ENCODE results near the gene TMEM44.

Gene TMEM44

DNA sequence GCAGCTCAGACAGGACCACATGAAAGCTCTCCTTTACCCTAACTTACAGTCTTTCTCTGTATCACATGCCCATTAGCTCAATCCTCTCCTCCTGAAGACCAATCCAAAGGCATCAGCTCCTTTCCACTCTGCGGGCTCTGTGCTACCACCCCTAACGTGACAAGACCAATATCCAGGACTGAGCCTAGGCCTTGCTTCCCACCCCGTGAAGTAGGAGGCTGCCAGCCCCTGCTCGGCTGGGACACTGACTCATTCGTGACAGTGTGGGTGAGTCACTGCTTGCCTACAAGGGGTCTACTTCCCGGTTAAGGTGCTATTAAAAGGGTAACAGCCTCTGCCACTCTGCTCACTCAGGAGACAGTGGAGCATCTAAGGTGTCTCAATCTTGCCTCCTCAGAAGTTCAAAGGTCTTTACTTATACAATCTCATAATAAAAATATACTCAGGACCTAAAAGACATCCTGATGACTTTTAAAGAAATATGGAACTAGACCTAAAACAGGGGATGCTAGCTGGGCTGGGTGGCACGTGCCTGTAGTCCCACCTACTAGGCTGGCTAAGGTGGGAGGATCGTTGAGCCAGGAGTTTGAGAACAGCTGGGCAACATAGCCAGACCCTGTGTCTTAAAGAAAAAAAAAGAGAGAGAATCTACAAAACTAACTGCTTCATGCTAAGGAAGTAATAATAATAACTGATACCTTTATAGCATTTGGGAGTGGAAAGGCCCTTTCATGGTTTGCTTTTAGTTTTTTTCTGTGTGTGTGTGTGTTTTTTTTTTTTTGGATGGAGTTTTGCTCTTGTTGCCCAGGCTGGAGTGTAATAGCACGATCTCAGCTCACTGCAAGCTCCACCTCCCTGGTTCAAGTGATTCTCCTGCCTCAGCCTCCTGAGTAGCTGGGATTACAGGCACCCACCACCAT lies 55.0 kb downstream of the TMEM44 start (continued):
- 0 out of 2 replicates have a peak, but pooled peaks have one; percentile 28 for TF ChIP-seq ZNF366 (tag by site-specific recombination; conservative IDR thresholded peaks at IDR 0.05)
- TF ChIP-seq YY1 (tag by site-specific recombination; IDR thresholded peaks at IDR 0.05), result no peak
- TF ChIP-seq, protein P1, sequence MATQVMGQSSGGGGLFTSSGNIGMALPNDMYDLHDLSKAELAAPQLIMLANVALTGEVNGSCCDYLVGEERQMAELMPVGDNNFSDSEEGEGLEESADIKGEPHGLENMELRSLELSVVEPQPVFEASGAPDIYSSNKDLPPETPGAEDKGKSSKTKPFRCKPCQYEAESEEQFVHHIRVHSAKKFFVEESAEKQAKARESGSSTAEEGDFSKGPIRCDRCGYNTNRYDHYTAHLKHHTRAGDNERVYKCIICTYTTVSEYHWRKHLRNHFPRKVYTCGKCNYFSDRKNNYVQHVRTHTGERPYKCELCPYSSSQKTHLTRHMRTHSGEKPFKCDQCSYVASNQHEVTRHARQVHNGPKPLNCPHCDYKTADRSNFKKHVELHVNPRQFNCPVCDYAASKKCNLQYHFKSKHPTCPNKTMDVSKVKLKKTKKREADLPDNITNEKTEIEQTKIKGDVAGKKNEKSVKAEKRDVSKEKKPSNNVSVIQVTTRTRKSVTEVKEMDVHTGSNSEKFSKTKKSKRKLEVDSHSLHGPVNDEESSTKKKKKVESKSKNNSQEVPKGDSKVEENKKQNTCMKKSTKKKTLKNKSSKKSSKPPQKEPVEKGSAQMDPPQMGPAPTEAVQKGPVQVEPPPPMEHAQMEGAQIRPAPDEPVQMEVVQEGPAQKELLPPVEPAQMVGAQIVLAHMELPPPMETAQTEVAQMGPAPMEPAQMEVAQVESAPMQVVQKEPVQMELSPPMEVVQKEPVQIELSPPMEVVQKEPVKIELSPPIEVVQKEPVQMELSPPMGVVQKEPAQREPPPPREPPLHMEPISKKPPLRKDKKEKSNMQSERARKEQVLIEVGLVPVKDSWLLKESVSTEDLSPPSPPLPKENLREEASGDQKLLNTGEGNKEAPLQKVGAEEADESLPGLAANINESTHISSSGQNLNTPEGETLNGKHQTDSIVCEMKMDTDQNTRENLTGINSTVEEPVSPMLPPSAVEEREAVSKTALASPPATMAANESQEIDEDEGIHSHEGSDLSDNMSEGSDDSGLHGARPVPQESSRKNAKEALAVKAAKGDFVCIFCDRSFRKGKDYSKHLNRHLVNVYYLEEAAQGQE (tag by site-specific recombination; IDR thresholded peaks at IDR 0.05), result no peak
- no peak for TF ChIP-seq ZBTB17 (tag by site-specific recombination; IDR thresholded peaks at IDR 0.05)
- no peak for TF ChIP-seq ZFP3 (tag by site-specific recombination; IDR thresholded peaks at IDR 0.05; ENCODE audit: low read depth)
- no peak for TF ChIP-seq ZBTB1 (tag by site-specific recombination; IDR thresholded peaks at IDR 0.05)
- no peak for TF ChIP-seq ZNF324 (tag by site-specific recombination; IDR thresholded peaks at IDR 0.05)
- no peak for TF ChIP-seq ZNF175 (tag by site-specific recombination; IDR thresholded peaks at IDR 0.05)
- peak; percentile 24; the same call in 1 of the 2 replicates for TF ChIP-seq SP2 (tag by site-specific recombination; IDR thresholded peaks at IDR 0.05)
- no peak for TF ChIP-seq BCL11A (tag by site-specific recombination; IDR thresholded peaks at IDR 0.05; ENCODE audit: low read depth)
- TF ChIP-seq ZNF146 (tag by site-specific recombination; IDR thresholded peaks at IDR 0.05), result no peak
- peak; percentile 57; the same call in 1 of the 2 replicates for TF ChIP-seq EGR2 (tag by site-specific recombination; IDR thresholded peaks at IDR 0.05; ENCODE audit: low read depth)
- TF ChIP-seq ZNF677 (tag by site-specific recombination; IDR thresholded peaks at IDR 0.05), result no peak
- TF ChIP-seq FEZF1 (tag by site-specific recombination; IDR thresholded peaks at IDR 0.05), result no peak
- no peak for TF ChIP-seq ZNF670 (tag by site-specific recombination; IDR thresholded peaks at IDR 0.05; ENCODE audit: low read depth)
- TF ChIP-seq ZNF223 (tag by site-specific recombination; IDR thresholded peaks at IDR 0.05), result no peak
- no peak for TF ChIP-seq ZNF654 (tag by site-specific recombination; IDR thresholded peaks at IDR 0.05; ENCODE audit: low read depth)
- TF ChIP-seq, protein P2, sequence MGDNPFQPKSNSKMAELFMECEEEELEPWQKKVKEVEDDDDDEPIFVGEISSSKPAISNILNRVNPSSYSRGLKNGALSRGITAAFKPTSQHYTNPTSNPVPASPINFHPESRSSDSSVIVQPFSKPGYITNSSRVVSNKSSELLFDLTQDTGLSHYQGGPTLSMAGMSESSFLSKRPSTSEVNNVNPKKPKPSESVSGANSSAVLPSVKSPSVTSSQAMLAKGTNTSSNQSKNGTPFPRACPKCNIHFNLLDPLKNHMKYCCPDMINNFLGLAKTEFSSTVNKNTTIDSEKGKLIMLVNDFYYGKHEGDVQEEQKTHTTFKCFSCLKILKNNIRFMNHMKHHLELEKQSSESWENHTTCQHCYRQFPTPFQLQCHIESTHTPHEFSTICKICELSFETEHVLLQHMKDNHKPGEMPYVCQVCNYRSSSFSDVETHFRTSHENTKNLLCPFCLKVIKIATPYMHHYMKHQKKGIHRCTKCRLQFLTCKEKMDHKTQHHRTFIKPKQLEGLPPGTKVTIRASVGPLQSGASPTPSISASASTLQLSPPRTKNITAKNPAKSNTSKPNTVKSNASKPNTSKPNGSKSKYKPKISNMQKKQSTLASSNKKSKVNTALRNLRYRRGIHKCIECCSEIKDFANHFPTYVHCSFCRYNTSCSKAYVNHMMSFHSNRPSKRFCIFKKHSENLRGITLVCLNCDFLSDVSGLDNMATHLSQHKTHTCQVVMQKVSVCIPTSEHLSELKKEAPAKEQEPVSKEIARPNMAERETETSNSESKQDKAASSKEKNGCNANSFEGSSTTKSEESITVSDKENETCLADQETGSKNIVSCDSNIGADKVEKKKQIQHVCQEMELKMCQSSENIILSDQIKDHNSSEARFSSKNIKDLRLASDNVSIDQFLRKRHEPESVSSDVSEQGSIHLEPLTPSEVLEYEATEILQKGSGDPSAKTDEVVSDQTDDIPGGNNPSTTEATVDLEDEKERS (tag by site-specific recombination; IDR thresholded peaks at IDR 0.05), result no peak
- no peak for TF ChIP-seq ZNF48 (tag by site-specific recombination; IDR thresholded peaks at IDR 0.05)
- no peak for TF ChIP-seq ZNF292 (tag by site-specific recombination; IDR thresholded peaks at IDR 0.05; ENCODE audit: borderline replicate concordance, low read depth)
- TF ChIP-seq ZFP69B (tag by site-specific recombination; IDR thresholded peaks at IDR 0.05), result peak; percentile 94
- TF ChIP-seq, protein P3, sequence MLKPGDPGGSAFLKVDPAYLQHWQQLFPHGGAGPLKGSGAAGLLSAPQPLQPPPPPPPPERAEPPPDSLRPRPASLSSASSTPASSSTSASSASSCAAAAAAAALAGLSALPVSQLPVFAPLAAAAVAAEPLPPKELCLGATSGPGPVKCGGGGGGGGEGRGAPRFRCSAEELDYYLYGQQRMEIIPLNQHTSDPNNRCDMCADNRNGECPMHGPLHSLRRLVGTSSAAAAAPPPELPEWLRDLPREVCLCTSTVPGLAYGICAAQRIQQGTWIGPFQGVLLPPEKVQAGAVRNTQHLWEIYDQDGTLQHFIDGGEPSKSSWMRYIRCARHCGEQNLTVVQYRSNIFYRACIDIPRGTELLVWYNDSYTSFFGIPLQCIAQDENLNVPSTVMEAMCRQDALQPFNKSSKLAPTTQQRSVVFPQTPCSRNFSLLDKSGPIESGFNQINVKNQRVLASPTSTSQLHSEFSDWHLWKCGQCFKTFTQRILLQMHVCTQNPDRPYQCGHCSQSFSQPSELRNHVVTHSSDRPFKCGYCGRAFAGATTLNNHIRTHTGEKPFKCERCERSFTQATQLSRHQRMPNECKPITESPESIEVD (tag by site-specific recombination; IDR thresholded peaks at IDR 0.05), result no peak
- TF ChIP-seq, protein P4, sequence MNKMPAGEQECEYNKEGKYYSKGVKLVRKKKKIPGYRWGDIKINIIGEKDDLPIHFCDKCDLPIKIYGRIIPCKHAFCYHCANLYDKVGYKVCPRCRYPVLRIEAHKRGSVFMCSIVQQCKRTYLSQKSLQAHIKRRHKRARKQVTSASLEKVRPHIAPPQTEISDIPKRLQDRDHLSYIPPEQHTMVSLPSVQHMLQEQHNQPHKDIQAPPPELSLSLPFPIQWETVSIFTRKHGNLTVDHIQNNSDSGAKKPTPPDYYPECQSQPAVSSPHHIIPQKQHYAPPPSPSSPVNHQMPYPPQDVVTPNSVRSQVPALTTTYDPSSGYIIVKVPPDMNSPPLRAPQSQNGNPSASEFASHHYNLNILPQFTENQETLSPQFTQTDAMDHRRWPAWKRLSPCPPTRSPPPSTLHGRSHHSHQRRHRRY (tag by site-specific recombination; IDR thresholded peaks at IDR 0.05), result no peak
- TF ChIP-seq ZNF785 (tag by site-specific recombination; IDR thresholded peaks at IDR 0.05), result no peak
- no peak for TF ChIP-seq ZNF768 (tag by site-specific recombination; IDR thresholded peaks at IDR 0.05)
- TF ChIP-seq ZNF600 (tag by site-specific recombination; IDR thresholded peaks at IDR 0.05), result peak; percentile 94
- TF ChIP-seq, protein P5, sequence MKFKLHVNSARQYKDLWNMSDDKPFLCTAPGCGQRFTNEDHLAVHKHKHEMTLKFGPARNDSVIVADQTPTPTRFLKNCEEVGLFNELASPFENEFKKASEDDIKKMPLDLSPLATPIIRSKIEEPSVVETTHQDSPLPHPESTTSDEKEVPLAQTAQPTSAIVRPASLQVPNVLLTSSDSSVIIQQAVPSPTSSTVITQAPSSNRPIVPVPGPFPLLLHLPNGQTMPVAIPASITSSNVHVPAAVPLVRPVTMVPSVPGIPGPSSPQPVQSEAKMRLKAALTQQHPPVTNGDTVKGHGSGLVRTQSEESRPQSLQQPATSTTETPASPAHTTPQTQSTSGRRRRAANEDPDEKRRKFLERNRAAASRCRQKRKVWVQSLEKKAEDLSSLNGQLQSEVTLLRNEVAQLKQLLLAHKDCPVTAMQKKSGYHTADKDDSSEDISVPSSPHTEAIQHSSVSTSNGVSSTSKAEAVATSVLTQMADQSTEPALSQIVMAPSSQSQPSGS (tag by site-specific recombination; IDR thresholded peaks at IDR 0.05; ENCODE audit: low read depth), result no peak

Measured in HEK293 (cell line).